Measurements from ENCODE around the gene TSR1.

TSR1 gene

DNA sequence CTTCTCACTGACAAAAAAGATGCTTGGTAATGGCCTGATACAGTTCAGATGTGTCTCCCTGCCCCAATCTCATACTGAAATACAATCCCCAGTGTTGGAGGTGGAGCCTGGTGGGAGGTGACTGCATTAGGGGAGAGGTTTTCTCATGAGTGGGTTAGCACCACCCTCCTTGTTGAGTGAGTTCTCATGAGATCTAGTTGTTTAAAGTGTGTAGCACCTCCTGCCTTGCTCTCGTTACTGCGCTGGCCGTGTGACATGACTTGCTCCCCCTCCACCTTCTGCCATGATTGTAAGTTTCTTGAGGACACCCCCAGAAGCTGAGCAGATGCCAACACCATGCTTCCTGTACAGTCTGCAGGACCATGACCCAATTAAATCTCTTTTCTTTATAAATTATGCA, 5.0 kb downstream of the TSR1 start:
- no peak overlapping the region for H3K27ac ChIP-seq (replicated peaks)
- no peaks in the 10 kb centered on the region for H3K27me3 ChIP-seq (ENCODE audit: insufficient read depth, poor library complexity, severe bottlenecking)
- H3K4me3 ChIP-seq (replicated peaks; ENCODE audit: insufficient read depth, low read length), result no peak overlapping the region
- no peak for TF ChIP-seq SPI1 (IDR thresholded peaks at IDR 0.05; ENCODE audit: borderline replicate concordance, low read depth)
- TF ChIP-seq GABPA (IDR thresholded peaks at IDR 0.05; ENCODE audit: low read depth), result no peak
- no peak for TF ChIP-seq CTCF (IDR thresholded peaks at IDR 0.05; ENCODE audit: insufficient read depth, low read length)
- no peak for TF ChIP-seq POLR2AphosphoS5 (IDR thresholded peaks at IDR 0.05; ENCODE audit: low read depth)
- DNase-seq (ENCODE audit: low read depth in 1 of 2, low spot score in 1 of 2), result no peak

- no peak for DNase-seq (ENCODE audit: low read depth in 1 of 2, low spot score in 1 of 2)
- no peak for TF ChIP-seq GABPA (IDR thresholded peaks at IDR 0.05; ENCODE audit: low read depth)
- no peak for TF ChIP-seq REST (IDR thresholded peaks at IDR 0.05; ENCODE audit: insufficient replicate concordance, low read depth)
- no peak for TF ChIP-seq SPI1 (IDR thresholded peaks at IDR 0.05; ENCODE audit: borderline replicate concordance, low read depth)
- no peak for TF ChIP-seq POLR2AphosphoS5 (IDR thresholded peaks at IDR 0.05; ENCODE audit: low read depth)
- TF ChIP-seq CTCF (IDR thresholded peaks at IDR 0.05; ENCODE audit: insufficient read depth, low read length), result no peak
- Histone ChIP-seq H3K27me3 (ENCODE audit: insufficient read depth, poor library complexity, severe bottlenecking) (no peaks in the 10 kb centered on the region), H3K27ac (replicated peaks) (no peak overlapping the region), H3K4me3 (replicated peaks; ENCODE audit: insufficient read depth, low read length) (no peak overlapping the region)
Measured at GRCh38 chr17:2323629-2324314, 12.5 kb downstream of the TSR1 start.

DNA sequence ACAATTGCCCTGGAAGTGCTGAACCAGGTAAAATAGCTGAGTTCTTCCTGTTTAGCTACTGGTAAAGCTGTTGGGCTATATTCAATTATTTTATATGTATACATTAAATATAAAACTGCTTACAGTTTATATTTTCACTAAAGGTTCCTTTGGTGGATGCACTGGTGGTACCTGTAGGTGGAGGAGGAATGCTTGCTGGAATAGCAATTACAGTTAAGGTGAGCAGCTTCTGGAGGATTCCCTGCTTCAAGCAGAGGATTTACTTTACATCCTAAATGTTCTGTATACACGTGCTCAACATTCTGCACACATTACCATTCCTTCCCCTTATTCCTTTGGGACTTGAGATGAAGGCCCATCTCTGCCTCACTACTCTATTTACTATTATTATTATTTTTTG, 14.9 kb downstream of the TSR1 start:
- no peak overlapping the region for H3K4me3 ChIP-seq (replicated peaks; ENCODE audit: insufficient read depth, low read length)
- no peak overlapping the region for H3K27ac ChIP-seq (replicated peaks)
- no peaks in the 10 kb centered on the region for H3K27me3 ChIP-seq (ENCODE audit: insufficient read depth, poor library complexity, severe bottlenecking)
- DNase-seq (ENCODE audit: low read depth in 1 of 2, low spot score in 1 of 2), result no peak
- no peak for TF ChIP-seq GABPA (IDR thresholded peaks at IDR 0.05; ENCODE audit: low read depth)
- no peak for TF ChIP-seq SPI1 (IDR thresholded peaks at IDR 0.05; ENCODE audit: borderline replicate concordance, low read depth)
- no peak for TF ChIP-seq CTCF (IDR thresholded peaks at IDR 0.05; ENCODE audit: insufficient read depth, low read length)
- no peak for TF ChIP-seq POLR2AphosphoS5 (IDR thresholded peaks at IDR 0.05; ENCODE audit: low read depth)
- no peak for TF ChIP-seq REST (IDR thresholded peaks at IDR 0.05; ENCODE audit: insufficient replicate concordance, low read depth)

GRCh38 chr17:2319051-2319450, 17.2 kb downstream of the TSR1 start:
- TF ChIP-seq CTCF (IDR thresholded peaks at IDR 0.05; ENCODE audit: insufficient read depth, low read length), result no peak
- TF ChIP-seq SPI1 (IDR thresholded peaks at IDR 0.05; ENCODE audit: borderline replicate concordance, low read depth), result no peak
- TF ChIP-seq POLR2AphosphoS5 (IDR thresholded peaks at IDR 0.05; ENCODE audit: low read depth), result no peak
- TF ChIP-seq GABPA (IDR thresholded peaks at IDR 0.05; ENCODE audit: low read depth), result no peak
- TF ChIP-seq REST (IDR thresholded peaks at IDR 0.05; ENCODE audit: insufficient replicate concordance, low read depth), result no peak
- Histone ChIP-seq H3K4me3 (replicated peaks; ENCODE audit: insufficient read depth, low read length) (no peak overlapping the region), H3K27me3 (ENCODE audit: insufficient read depth, poor library complexity, severe bottlenecking) (no peaks in the 10 kb centered on the region), H3K27ac (replicated peaks) (no peak overlapping the region)
- no peak for DNase-seq (ENCODE audit: low read depth in 1 of 2, low spot score in 1 of 2)

Measured in HL-60 (cell line).